ENCODE measurements around the gene RNASE11.

GRCh38 chr14:20569066-20569465 is 18.7 kb downstream of the RNASE11 start:
- TF ChIP-seq, protein P1, sequence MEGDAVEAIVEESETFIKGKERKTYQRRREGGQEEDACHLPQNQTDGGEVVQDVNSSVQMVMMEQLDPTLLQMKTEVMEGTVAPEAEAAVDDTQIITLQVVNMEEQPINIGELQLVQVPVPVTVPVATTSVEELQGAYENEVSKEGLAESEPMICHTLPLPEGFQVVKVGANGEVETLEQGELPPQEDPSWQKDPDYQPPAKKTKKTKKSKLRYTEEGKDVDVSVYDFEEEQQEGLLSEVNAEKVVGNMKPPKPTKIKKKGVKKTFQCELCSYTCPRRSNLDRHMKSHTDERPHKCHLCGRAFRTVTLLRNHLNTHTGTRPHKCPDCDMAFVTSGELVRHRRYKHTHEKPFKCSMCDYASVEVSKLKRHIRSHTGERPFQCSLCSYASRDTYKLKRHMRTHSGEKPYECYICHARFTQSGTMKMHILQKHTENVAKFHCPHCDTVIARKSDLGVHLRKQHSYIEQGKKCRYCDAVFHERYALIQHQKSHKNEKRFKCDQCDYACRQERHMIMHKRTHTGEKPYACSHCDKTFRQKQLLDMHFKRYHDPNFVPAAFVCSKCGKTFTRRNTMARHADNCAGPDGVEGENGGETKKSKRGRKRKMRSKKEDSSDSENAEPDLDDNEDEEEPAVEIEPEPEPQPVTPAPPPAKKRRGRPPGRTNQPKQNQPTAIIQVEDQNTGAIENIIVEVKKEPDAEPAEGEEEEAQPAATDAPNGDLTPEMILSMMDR (IDR thresholded peaks at IDR 0.05; ENCODE audit: low read length): no peak
- no peak for TF ChIP-seq EZH2 (IDR thresholded peaks at IDR 0.05; ENCODE audit: borderline replicate concordance, low read length)
